CD4-positive, CD25-positive, alpha-beta regulatory T cell (primary cell): Measurements from ENCODE around the gene RRAS2. TPM values are rescaled to one million over a fixed set of nuclear protein-coding genes. Genes with fewer than 3 reads are reported as not detected.

Experiments
- ATAC-seq, 2 donors: fragments of 150-1000 bp; cut with Tn5 transposase; one replicate each; pipeline ENCODE4 v1.10.0; 2021; ENCODE audit warnings: low read depth in 2 of 2, moderate number of reproducible peaks in 2 of 2, moderate library complexity in 1 of 2
- DNase-seq, 3 donors: peaks; one replicate each; pipeline versions ENCODE4 v3.0.0 to v3.0.0-alpha.2; 2012 to 2022; ENCODE audit warnings: mixed read lengths in 1 of 3
- H3K27ac ChIP-seq: one replicate; pipeline ENCODE4 v1.7.0; 2013; ENCODE audit warnings: mild to moderate bottlenecking, low read length; ENCODE audit not compliant: insufficient read depth, poor library complexity, severe bottlenecking
- H3K27me3 ChIP-seq: one replicate; pipeline ENCODE4 v1.7.0; 2013; ENCODE audit warnings: low read length; ENCODE audit not compliant: control insufficient read depth, insufficient read depth
- H3K36me3 ChIP-seq: one replicate; pipeline ENCODE4 v1.7.0; 2013; ENCODE audit warnings: mild to moderate bottlenecking, low read length, moderate library complexity; ENCODE audit not compliant: control insufficient read depth, insufficient read depth
- H3K4me1 ChIP-seq: 2 replicates; pipeline ENCODE4 v1.7.0; 2013; ENCODE audit warnings: mild to moderate bottlenecking, low read length; ENCODE audit not compliant: insufficient read depth, control insufficient read depth, poor library complexity, severe bottlenecking
- H3K4me3 ChIP-seq: one replicate; pipeline ENCODE4 v1.7.0; 2013; ENCODE audit warnings: low read depth, mild to moderate bottlenecking, low read length, moderate library complexity
- H3K9me3 ChIP-seq, 2 experiments: 1 replicate in 1 of 2; 2 replicates in 1 of 2; pipeline ENCODE4 v1.7.0; 2013; ENCODE audit warnings: low read length in 2 of 2, mild to moderate bottlenecking in 1 of 2, moderate library complexity in 1 of 2; ENCODE audit not compliant: control insufficient read depth in 2 of 2
- H3K27ac Mint-ChIP-seq, 3 donors: one replicate each; pipeline ENCODE4 v1.8.0; 2020 to 2022; ENCODE audit warnings: mild to moderate bottlenecking in 3 of 3, mixed read lengths in 3 of 3, moderate library complexity in 2 of 3
- H3K27me3 Mint-ChIP-seq: one replicate; pipeline ENCODE4 v1.8.0; 2022; ENCODE audit warnings: mild to moderate bottlenecking, mixed read lengths
- H3K36me3 Mint-ChIP-seq: one replicate; pipeline ENCODE4 v1.8.0; 2020; ENCODE audit warnings: mixed read lengths
- H3K4me1 Mint-ChIP-seq, 4 donors: one replicate each; pipeline ENCODE4 v1.8.0; 2020 to 2022; ENCODE audit warnings: mixed read lengths in 4 of 4, mild to moderate bottlenecking in 1 of 4
- H3K4me3 Mint-ChIP-seq, 4 donors: one replicate each; pipeline ENCODE4 v1.8.0; 2020 to 2022; ENCODE audit warnings: mild to moderate bottlenecking in 4 of 4, mixed read lengths in 4 of 4, moderate library complexity in 3 of 4
- H3K9me3 Mint-ChIP-seq, 7 donors: one replicate each; pipeline ENCODE4 v1.8.0; 2020 to 2022; ENCODE audit warnings: mixed read lengths in 7 of 7, mild to moderate bottlenecking in 3 of 7, moderate library complexity in 2 of 7
- polyA plus RNA-seq, 4 donors: library from polyadenylated mRNA; unstranded; fragments of 300-500 nt; fragmentation: Illumina TruSeq; gene quantifications; one replicate each; pipeline ENCODE4 v1.2.3, GENCODE V29; 2021
- total RNA-seq: library from RNA; stranded (reverse); gene quantifications from one replicate; pipeline ENCODE4 v1.2.3, GENCODE V29; 2022

RRAS2 gene
- total and polyA plus RNA-seq, 5 donors from 2014 or later = 1.8 to 13.9 (median 4.2) TPM

GRCh38 chr11:14242733-14243132, 116.2 kb downstream of the RRAS2 start:
- H3K27me3 Mint-ChIP-seq = no peaks in the 10 kb centered on the region
- peak overlapping the region in 1 of 3 donors; percentile 18 for H3K27ac Mint-ChIP-seq
- H3K36me3 Mint-ChIP-seq = no peaks in the 10 kb centered on the region
- H3K4me1 Mint-ChIP-seq = peaks cover 4 to 12% (median 8%) of the 10 kb centered on the region in 4 donors
- H3K27me3 ChIP-seq = no peaks in the 10 kb centered on the region
- no peaks in the 10 kb centered on the region for H3K4me1 ChIP-seq
- no peak overlapping the region for H3K4me3 ChIP-seq
- H3K4me3 Mint-ChIP-seq = no peak overlapping the region
- no peak for DNase-seq
- H3K36me3 ChIP-seq = no peaks in the 10 kb centered on the region
- H3K27ac ChIP-seq = no peak overlapping the region
- H3K9me3 Mint-ChIP-seq = no peaks in the 10 kb centered on the region
- ATAC-seq = no peak
- H3K9me3 ChIP-seq = no peaks in the 10 kb centered on the region

GRCh38 chr11:14242187-14242586, 116.8 kb downstream of the RRAS2 start:
- Mint-ChIP-seq H3K9me3 (no peaks in the 10 kb centered on the region), H3K4me3 (no peak overlapping the region), H3K4me1 (peaks cover 4 to 10% (median 7%) of the 10 kb centered on the region in 4 donors), H3K27ac (peak overlapping the region in 1 of 3 donors; percentile 18), H3K36me3 (no peaks in the 10 kb centered on the region), H3K27me3 (no peaks in the 10 kb centered on the region)
- no peaks in the 10 kb centered on the region for H3K27me3 ChIP-seq
- DNase-seq (no peak), ATAC-seq (no peak)
- no peak overlapping the region for H3K4me3 ChIP-seq
- no peaks in the 10 kb centered on the region for H3K9me3 ChIP-seq
- no peak overlapping the region for H3K27ac ChIP-seq
- no peaks in the 10 kb centered on the region for H3K36me3 ChIP-seq
- H3K4me1 ChIP-seq = no peaks in the 10 kb centered on the region

- ATAC-seq (no peak), DNase-seq (no peak)
- Histone ChIP-seq H3K27me3 (no peaks in the 10 kb centered on the region), H3K9me3 (no peaks in the 10 kb centered on the region), H3K4me3 (no peak overlapping the region), H3K36me3 (no peaks in the 10 kb centered on the region), H3K27ac (no peak overlapping the region), H3K4me1 (no peaks in the 10 kb centered on the region)
- H3K4me1 Mint-ChIP-seq = peaks cover 4 to 21% (median 10%) of the 10 kb centered on the region in 4 donors
- no peaks in the 10 kb centered on the region for H3K36me3 Mint-ChIP-seq
- no peaks in the 10 kb centered on the region for H3K9me3 Mint-ChIP-seq
- H3K27me3 Mint-ChIP-seq = no peaks in the 10 kb centered on the region
- no peak overlapping the region for H3K27ac Mint-ChIP-seq
- H3K4me3 Mint-ChIP-seq = no peak overlapping the region
These were observed 118.0 kb downstream of the RRAS2 start for GRCh38 chr11:14240951-14241350.

GRCh38 chr11:14240221-14240620, 118.8 kb downstream of the RRAS2 start:
- H3K36me3 Mint-ChIP-seq = no peaks in the 10 kb centered on the region
- no peak for ATAC-seq
- H3K4me1 ChIP-seq = no peaks in the 10 kb centered on the region

GRCh38 chr11:14237444-14237961, 121.5 kb downstream of the RRAS2 start:
- Histone ChIP-seq H3K9me3 (no peaks in the 10 kb centered on the region), H3K27me3 (no peaks in the 10 kb centered on the region), H3K4me3 (no peak overlapping the region), H3K4me1 (no peaks in the 10 kb centered on the region), H3K27ac (no peak overlapping the region), H3K36me3 (no peaks in the 10 kb centered on the region)
- Mint-ChIP-seq H3K36me3 (no peaks in the 10 kb centered on the region), H3K27ac (peak overlapping the region in 1 of 3 donors; percentile 28), H3K27me3 (no peaks in the 10 kb centered on the region), H3K9me3 (no peaks in the 10 kb centered on the region), H3K4me1 (peaks cover 4 to 23% (median 11%) of the 10 kb centered on the region in 4 donors), H3K4me3 (no peak overlapping the region)
- DNase-seq (peak in 1 of 3 donors; percentile 40), ATAC-seq (peak; percentile 60 to 63)

More at GRCh38 chr11:14240221-14240620, 118.8 kb downstream of the RRAS2 start:
- no peaks in the 10 kb centered on the region for H3K9me3 ChIP-seq
- no peaks in the 10 kb centered on the region for H3K27me3 ChIP-seq
- H3K27ac Mint-ChIP-seq = no peak overlapping the region
- H3K4me3 ChIP-seq = no peak overlapping the region
- no peaks in the 10 kb centered on the region for H3K27me3 Mint-ChIP-seq
- no peak overlapping the region for H3K4me3 Mint-ChIP-seq
- H3K27ac ChIP-seq = no peak overlapping the region
- DNase-seq = no peak
- no peaks in the 10 kb centered on the region for H3K36me3 ChIP-seq
- H3K4me1 Mint-ChIP-seq = peaks cover 4 to 23% (median 11%) of the 10 kb centered on the region in 4 donors
- H3K9me3 Mint-ChIP-seq = no peaks in the 10 kb centered on the region

- no peak overlapping the region for H3K4me3 ChIP-seq
- DNase-seq (no peak), ATAC-seq (no peak)
- Mint-ChIP-seq H3K9me3 (no peaks in the 10 kb centered on the region), H3K27ac (no peak overlapping the region), H3K4me1 (peaks cover under 1 to 23% (median 9%) of the 10 kb centered on the region in 4 donors), H3K27me3 (no peaks in the 10 kb centered on the region), H3K4me3 (no peak overlapping the region), H3K36me3 (no peaks in the 10 kb centered on the region)
- no peaks in the 10 kb centered on the region for H3K27me3 ChIP-seq
- no peaks in the 10 kb centered on the region for H3K4me1 ChIP-seq
- no peaks in the 10 kb centered on the region for H3K36me3 ChIP-seq
- no peak overlapping the region for H3K27ac ChIP-seq
- H3K9me3 ChIP-seq = no peaks in the 10 kb centered on the region
These were observed 123.3 kb downstream of the RRAS2 start for GRCh38 chr11:14235701-14236100.

GRCh38 chr11:14234446-14234845, 124.5 kb downstream of the RRAS2 start:
- Histone ChIP-seq H3K36me3 (no peaks in the 10 kb centered on the region), H3K9me3 (no peaks in the 10 kb centered on the region), H3K4me1 (no peaks in the 10 kb centered on the region), H3K27me3 (no peaks in the 10 kb centered on the region), H3K27ac (no peak overlapping the region), H3K4me3 (no peak overlapping the region)
- Mint-ChIP-seq H3K27me3 (no peaks in the 10 kb centered on the region), H3K4me3 (no peak overlapping the region), H3K36me3 (no peaks in the 10 kb centered on the region), H3K9me3 (no peaks in the 10 kb centered on the region), H3K27ac (no peak overlapping the region), H3K4me1 (peaks cover 0 to 23% (median 9%) of the 10 kb centered on the region in 4 donors)
- DNase-seq (no peak), ATAC-seq (no peak)

GRCh38 chr11:14232652-14233051, 126.3 kb downstream of the RRAS2 start:
- Mint-ChIP-seq H3K4me1 (peaks cover 0 to 19% (median 9%) of the 10 kb centered on the region in 4 donors), H3K27me3 (no peaks in the 10 kb centered on the region), H3K4me3 (no peak overlapping the region), H3K36me3 (no peaks in the 10 kb centered on the region), H3K27ac (peak overlapping the region in 2 of 3 donors; percentile 32 to 52), H3K9me3 (peaks cover 0 to under 1% (median 0%) of the 10 kb centered on the region in 7 donors)
- no peaks in the 10 kb centered on the region for H3K36me3 ChIP-seq
- DNase-seq (no peak), ATAC-seq (no peak)
- H3K27ac ChIP-seq = no peak overlapping the region
- H3K27me3 ChIP-seq = no peaks in the 10 kb centered on the region
- H3K4me3 ChIP-seq = no peak overlapping the region
- H3K9me3 ChIP-seq = no peaks in the 10 kb centered on the region
- H3K4me1 ChIP-seq = no peaks in the 10 kb centered on the region
